ENCODE data around the gene PVALEF.

The PVALEF gene

DNA sequence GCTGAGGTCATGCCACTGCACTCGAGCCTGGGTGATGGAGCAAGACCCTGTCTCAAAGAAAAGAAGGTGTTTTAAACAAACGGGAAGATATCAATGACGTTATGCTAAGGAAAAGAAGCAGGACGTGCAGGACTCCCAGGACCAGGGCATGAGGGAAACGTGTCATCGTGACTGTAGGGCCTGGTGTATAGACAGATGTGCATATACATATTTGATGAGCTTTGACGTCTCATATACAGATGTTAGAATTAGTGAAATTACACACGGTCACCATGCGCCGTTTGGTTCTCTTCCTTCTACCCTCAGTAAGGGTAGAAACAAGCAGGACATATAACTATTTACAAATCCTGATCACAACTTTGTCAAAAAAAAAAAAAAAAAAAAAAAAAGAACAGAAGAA is 17.6 kb upstream of the PVALEF start:
- Histone ChIP-seq H3K4me3 (ENCODE audit: low read length) (no peak overlapping the region), H3K27me3 (replicated peaks; ENCODE audit: insufficient read depth, low read length) (peaks cover 97% of the 10 kb centered on the region), H3K79me2 (ENCODE audit: low read length) (no peaks in the 10 kb centered on the region), H3K27ac (ENCODE audit: low read length) (no peak overlapping the region), H3K9me3 (replicated peaks; ENCODE audit: insufficient read depth, low read length) (no peaks in the 10 kb centered on the region), H3K4me1 (ENCODE audit: low read length) (no peaks in the 10 kb centered on the region), H3F3A (ENCODE audit: insufficient read depth, low read length) (peaks cover 4% of the 10 kb centered on the region; the same call in 1 of the 2 replicates), H3K36me3 (replicated peaks; ENCODE audit: insufficient read depth, low read length) (no peaks in the 10 kb centered on the region), H2AFZ (ENCODE audit: low read length) (no peak overlapping the region), H3K9ac (ENCODE audit: low read length) (no peak overlapping the region), H3K4me2 (ENCODE audit: low read depth, low read length) (no peak overlapping the region), H4K20me1 (ENCODE audit: insufficient read depth, low read length) (no peaks in the 10 kb centered on the region), H3K9me2 (replicated peaks; ENCODE audit: insufficient read depth, low read length) (no peaks in the 10 kb centered on the region)
- DNase-seq, result no peak
- TF ChIP-seq EZH2 (optimal IDR thresholded peaks at IDR 0.05; ENCODE audit: low read depth, low read length) (no peak), EZH2phosphoT487 (IDR thresholded peaks at IDR 0.05; ENCODE audit: low read length) (no peak)
- TF ChIP-seq, protein P1, sequence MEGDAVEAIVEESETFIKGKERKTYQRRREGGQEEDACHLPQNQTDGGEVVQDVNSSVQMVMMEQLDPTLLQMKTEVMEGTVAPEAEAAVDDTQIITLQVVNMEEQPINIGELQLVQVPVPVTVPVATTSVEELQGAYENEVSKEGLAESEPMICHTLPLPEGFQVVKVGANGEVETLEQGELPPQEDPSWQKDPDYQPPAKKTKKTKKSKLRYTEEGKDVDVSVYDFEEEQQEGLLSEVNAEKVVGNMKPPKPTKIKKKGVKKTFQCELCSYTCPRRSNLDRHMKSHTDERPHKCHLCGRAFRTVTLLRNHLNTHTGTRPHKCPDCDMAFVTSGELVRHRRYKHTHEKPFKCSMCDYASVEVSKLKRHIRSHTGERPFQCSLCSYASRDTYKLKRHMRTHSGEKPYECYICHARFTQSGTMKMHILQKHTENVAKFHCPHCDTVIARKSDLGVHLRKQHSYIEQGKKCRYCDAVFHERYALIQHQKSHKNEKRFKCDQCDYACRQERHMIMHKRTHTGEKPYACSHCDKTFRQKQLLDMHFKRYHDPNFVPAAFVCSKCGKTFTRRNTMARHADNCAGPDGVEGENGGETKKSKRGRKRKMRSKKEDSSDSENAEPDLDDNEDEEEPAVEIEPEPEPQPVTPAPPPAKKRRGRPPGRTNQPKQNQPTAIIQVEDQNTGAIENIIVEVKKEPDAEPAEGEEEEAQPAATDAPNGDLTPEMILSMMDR (IDR thresholded peaks at IDR 0.05; ENCODE audit: low read length), result no peak

DNA sequence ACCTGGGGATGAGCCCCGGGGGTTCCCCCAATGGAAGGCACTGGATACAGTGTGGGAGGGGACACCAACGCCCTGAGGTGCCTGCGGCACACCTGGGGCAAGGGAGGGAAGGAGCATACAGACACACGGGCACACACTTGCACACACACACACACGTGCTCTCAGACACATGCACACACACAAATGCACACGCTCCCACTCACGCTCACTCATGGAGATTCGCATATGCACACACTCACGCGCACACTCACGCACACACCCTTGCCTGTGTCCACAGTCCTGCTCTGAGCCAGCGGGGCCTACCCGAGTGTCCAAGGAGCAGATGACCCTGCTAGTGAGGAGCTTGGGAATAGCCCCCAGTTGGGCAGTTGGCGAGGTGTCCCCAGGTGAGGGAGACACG is 16.7 kb upstream of the PVALEF start:
- Histone ChIP-seq H3K27me3 (replicated peaks; ENCODE audit: insufficient read depth, low read length) (peaks cover 97% of the 10 kb centered on the region), H3F3A (ENCODE audit: insufficient read depth, low read length) (peaks cover 4% of the 10 kb centered on the region; the same call in 1 of the 2 replicates), H3K79me2 (ENCODE audit: low read length) (no peaks in the 10 kb centered on the region), H2AFZ (ENCODE audit: low read length) (no peak overlapping the region), H3K9me2 (replicated peaks; ENCODE audit: insufficient read depth, low read length) (no peaks in the 10 kb centered on the region), H4K20me1 (ENCODE audit: insufficient read depth, low read length) (no peaks in the 10 kb centered on the region), H3K4me2 (ENCODE audit: low read depth, low read length) (no peak overlapping the region), H3K9ac (ENCODE audit: low read length) (no peak overlapping the region), H3K27ac (ENCODE audit: low read length) (no peak overlapping the region), H3K9me3 (replicated peaks; ENCODE audit: insufficient read depth, low read length) (no peaks in the 10 kb centered on the region), H3K4me1 (ENCODE audit: low read length) (no peaks in the 10 kb centered on the region), H3K4me3 (ENCODE audit: low read length) (no peak overlapping the region), H3K36me3 (replicated peaks; ENCODE audit: insufficient read depth, low read length) (no peaks in the 10 kb centered on the region)
- no peak for DNase-seq
- TF ChIP-seq EZH2 (optimal IDR thresholded peaks at IDR 0.05; ENCODE audit: low read depth, low read length) (no peak), EZH2phosphoT487 (IDR thresholded peaks at IDR 0.05; ENCODE audit: low read length) (no peak)
- TF ChIP-seq, protein P1 (IDR thresholded peaks at IDR 0.05; ENCODE audit: low read length), result no peak

DNA sequence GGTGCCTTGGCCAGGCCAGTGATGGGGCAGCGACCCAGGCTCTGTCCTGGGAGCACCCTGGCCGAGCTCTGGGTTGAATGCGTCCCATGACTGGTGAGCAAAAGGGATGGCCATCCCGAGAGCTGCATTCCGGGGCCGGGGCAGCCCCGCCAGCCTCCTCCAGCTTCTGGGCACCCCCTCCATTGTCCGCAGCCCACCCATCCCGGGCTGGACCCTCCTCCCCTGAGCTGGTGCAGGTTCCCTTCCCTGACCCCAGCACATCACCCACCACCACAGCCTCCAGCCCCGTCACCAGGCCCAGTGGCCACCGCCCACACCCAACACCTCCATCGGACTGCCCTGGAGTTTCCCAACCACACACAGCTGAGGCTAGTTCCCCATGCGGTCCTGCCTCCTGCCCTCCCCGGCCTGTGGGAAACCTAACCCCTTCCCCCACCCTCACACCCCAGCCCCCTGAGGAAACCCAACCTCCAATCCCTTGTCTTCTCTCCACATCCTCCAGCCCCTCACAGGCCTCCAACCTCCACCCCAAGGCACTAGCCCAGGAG is 16.2 kb upstream of the PVALEF start:
- no peaks in the 10 kb centered on the region for H3K4me1 ChIP-seq (ENCODE audit: low read length)
- H3K9ac ChIP-seq (ENCODE audit: low read length), result no peak overlapping the region
- H3K27me3 ChIP-seq (replicated peaks; ENCODE audit: insufficient read depth, low read length), result peaks cover 97% of the 10 kb centered on the region
- H4K20me1 ChIP-seq (ENCODE audit: insufficient read depth, low read length), result no peaks in the 10 kb centered on the region
- H3F3A ChIP-seq (ENCODE audit: insufficient read depth, low read length), result peaks cover 4% of the 10 kb centered on the region; the same call in 1 of the 2 replicates
- no peaks in the 10 kb centered on the region for H3K79me2 ChIP-seq (ENCODE audit: low read length)
- TF ChIP-seq, protein P1 (IDR thresholded peaks at IDR 0.05; ENCODE audit: low read length), result no peak
- TF ChIP-seq EZH2phosphoT487 (IDR thresholded peaks at IDR 0.05; ENCODE audit: low read length) (no peak), EZH2 (optimal IDR thresholded peaks at IDR 0.05; ENCODE audit: low read depth, low read length) (no peak)
- no peak overlapping the region for H3K4me2 ChIP-seq (ENCODE audit: low read depth, low read length)
- DNase-seq, result no peak
- no peaks in the 10 kb centered on the region for H3K9me2 ChIP-seq (replicated peaks; ENCODE audit: insufficient read depth, low read length)
- no peak overlapping the region for H3K27ac ChIP-seq (ENCODE audit: low read length)
- H3K4me3 ChIP-seq (ENCODE audit: low read length), result no peak overlapping the region
- no peaks in the 10 kb centered on the region for H3K36me3 ChIP-seq (replicated peaks; ENCODE audit: insufficient read depth, low read length)
- H3K9me3 ChIP-seq (replicated peaks; ENCODE audit: insufficient read depth, low read length), result no peaks in the 10 kb centered on the region
- no peak overlapping the region for H2AFZ ChIP-seq (ENCODE audit: low read length)

All from MM.1S (cell line).